Colonic mucosa (tissue), 4 donors: Measurements from ENCODE around the gene HES3. TPM values are rescaled to one million over a fixed set of nuclear protein-coding genes. Genes with fewer than 3 reads are reported as not detected.

Experiments
- DNase-seq: peaks from one replicate; pipeline ENCODE4 v3.0.0-alpha.2; 2020
- H3K27ac ChIP-seq: fragments of 200-600 bp; one replicate; pipeline ENCODE4 v1.8.0; 2021
- H3K27me3 ChIP-seq: fragments of 200-600 bp; one replicate; pipeline ENCODE4 v1.8.0; 2021
- H3K36me3 ChIP-seq: fragments of 200-600 bp; one replicate; pipeline ENCODE4 v1.8.0; 2021
- H3K4me1 ChIP-seq: fragments of 200-600 bp; one replicate; pipeline ENCODE4 v1.8.0; 2021; ENCODE audit warnings: mild to moderate bottlenecking
- H3K4me3 ChIP-seq: fragments of 200-600 bp; one replicate; pipeline ENCODE4 v1.8.0; 2021
- H3K9ac ChIP-seq, 2 donors: one replicate each; pipeline ENCODE4 v1.7.0; 2013; ENCODE audit warnings: control low read depth in 2 of 2, low read depth in 2 of 2, low read length in 2 of 2
- H3K9me3 ChIP-seq: fragments of 200-600 bp; one replicate; pipeline ENCODE4 v1.8.0; 2021
- CTCF ChIP-seq: fragments of 200-600 bp; IDR thresholded peaks from one replicate; pipeline ENCODE4 v1.8.0; 2022; ENCODE audit warnings: antibody characterized with exemption, mild to moderate bottlenecking
- intact Hi-C: fragments of 100-400 bp; cut with DNase I; formaldehyde crosslinking; loops from one replicate; pipeline ENCODE4 v1.14.1; 2022
- total RNA-seq, 2 donors: library from RNA; stranded (reverse); fragmentation: NEBNext Ultra II Directional in 1 of 2; extraction: Animal tissue kit (Norgen Biotek cat#: 25700) in 1 of 2; gene quantifications; one replicate each; pipeline ENCODE4 v1.2.1, GENCODE V29; 2021
- donor health status: healthy.
- donor health status: DM: no; HTN: no; CAD: no.
- donor health status: DM: no; HTN: no; CAD: no.

HES3 gene
- total RNA-seq, 2 donors from 2014 or later: not detected

GRCh38 chr1:6208723-6209660, 35.0 kb upstream of the HES3 start:
- Histone ChIP-seq H3K9ac (no peak overlapping the region), H3K9me3 (no peaks in the 10 kb centered on the region), H3K27ac (no peak overlapping the region), H3K36me3 (no peaks in the 10 kb centered on the region), H3K4me3 (peak overlapping the region; percentile 42), H3K4me1 (peaks cover 12% of the 10 kb centered on the region), H3K27me3 (no peaks in the 10 kb centered on the region)
- intact Hi-C loops: no loop called here
- DNase-seq: peak; percentile 37
- TF ChIP-seq CTCF: peak; percentile 51

GRCh38 chr1:6209661-6210580, 34.1 kb upstream of the HES3 start:
- Histone ChIP-seq H3K36me3 (no peaks in the 10 kb centered on the region), H3K4me1 (peaks cover 9% of the 10 kb centered on the region), H3K4me3 (no peak overlapping the region), H3K27me3 (no peaks in the 10 kb centered on the region), H3K27ac (no peak overlapping the region), H3K9me3 (no peaks in the 10 kb centered on the region), H3K9ac (no peak overlapping the region)
- TF ChIP-seq CTCF: no peak
- intact Hi-C loops: no loop called here
- DNase-seq: peak; percentile 26

DNA sequence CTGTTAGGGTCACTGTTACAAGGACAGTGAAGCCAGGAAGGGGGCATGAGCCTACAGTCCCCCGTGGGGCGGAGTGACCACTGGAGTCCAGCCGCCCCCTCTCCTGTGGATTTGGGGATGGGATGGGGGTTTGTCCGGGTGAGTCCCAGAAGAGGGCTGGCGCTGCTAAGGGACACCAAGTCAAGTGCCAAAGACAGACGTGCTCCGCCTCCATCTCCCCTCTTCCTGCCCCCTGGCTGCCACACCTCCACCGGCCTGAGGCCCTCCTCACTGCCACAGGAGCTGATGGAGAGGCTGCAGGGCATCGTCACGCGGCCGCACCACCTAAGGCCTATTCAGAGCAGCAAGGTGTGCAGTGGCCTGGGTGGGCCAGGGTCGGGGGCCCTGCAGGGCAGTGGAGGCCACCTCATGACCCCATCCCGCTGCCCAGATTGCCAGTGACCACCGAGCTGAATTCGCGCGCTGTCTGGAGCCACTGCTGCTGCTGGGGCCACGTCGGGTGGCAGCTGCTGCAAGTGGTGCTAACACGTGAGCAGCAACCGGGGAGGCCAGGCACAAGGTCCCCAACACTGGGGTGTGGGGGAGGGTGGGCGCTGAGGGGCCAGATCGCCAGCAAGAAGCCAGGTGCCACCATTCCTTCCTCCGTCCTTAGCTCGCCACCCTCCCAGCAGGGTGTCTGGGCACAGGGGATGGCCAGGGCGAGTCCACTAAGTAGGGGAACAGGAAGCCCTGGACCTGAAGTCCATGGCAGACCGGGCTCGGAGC, 33.2 kb upstream of the HES3 start:
- H3K36me3 ChIP-seq: no peaks in the 10 kb centered on the region
- no peaks in the 10 kb centered on the region for H3K27me3 ChIP-seq
- peaks cover 8% of the 10 kb centered on the region for H3K4me1 ChIP-seq
- DNase-seq: no peak
- no peak overlapping the region for H3K9ac ChIP-seq
- intact Hi-C loops: no loop called here
- no peaks in the 10 kb centered on the region for H3K9me3 ChIP-seq
- no peak overlapping the region for H3K27ac ChIP-seq
- no peak for TF ChIP-seq CTCF
- no peak overlapping the region for H3K4me3 ChIP-seq

GRCh38 chr1:6211731-6212130, 32.2 kb upstream of the HES3 start:
- Histone ChIP-seq H3K36me3 (no peaks in the 10 kb centered on the region), H3K4me3 (no peak overlapping the region), H3K27ac (no peak overlapping the region), H3K4me1 (peaks cover 8% of the 10 kb centered on the region), H3K9ac (no peak overlapping the region), H3K27me3 (no peaks in the 10 kb centered on the region), H3K9me3 (no peaks in the 10 kb centered on the region)
- no peak for DNase-seq
- TF ChIP-seq CTCF: no peak
- intact Hi-C loops: no loop called here
